8988T (cell line): Measurements from ENCODE around the gene MYL5.
"Not testable (repeated sequence)": the region's sequence is repeated elsewhere in the genome, so short reads cannot be mapped to it uniquely, and the experiment has no call there.

Experiments used
- DNase-seq: peaks from one replicate; pipeline ENCODE4 v3.0.0; 2011

Gene MYL5

GRCh38 chr4:687048-687970, 13.0 kb downstream of the MYL5 start:
- DNase-seq: peak; percentile 99

DNA sequence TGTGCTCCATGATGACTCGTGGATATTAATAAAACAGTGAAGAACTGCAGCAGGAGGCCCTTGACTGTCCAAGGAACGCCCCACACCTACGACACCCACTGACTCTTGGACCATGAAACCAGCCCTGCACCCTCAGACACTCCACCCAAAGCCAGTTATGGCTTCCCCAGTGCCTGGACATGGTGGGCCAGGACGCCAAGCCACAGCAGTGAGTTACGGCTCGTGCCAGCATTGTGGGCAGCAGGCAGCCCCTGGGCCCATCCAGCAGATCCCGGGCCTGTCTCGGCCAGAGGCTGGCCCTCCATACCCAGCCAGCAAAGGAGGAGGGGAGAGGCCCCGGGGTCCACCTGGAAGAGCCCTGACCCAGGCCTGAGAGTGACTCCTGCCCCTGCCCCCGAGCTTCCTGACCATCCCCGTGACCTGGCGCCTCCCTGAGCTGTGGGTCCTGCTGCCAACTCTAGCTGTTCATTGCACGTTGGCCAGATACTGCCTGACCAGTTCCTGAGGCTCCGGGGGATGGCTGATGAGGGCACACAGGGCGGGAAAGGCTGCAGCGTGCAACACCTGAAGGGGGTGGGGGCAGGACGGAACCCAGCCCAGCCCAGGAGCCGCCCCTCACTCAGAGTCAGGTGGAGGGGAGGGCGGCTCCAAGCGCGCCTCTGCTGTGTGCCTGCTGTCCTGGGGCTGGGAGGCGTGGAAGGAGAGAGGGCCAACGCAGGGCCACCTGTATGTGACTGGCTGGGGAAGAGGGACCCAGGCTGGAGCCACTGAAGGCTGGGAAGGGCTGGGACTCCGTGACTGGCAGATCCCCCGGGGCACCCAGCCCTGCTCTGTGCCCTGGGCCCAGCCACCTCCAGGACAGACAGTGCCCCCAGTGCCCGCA, 13.9 kb downstream of the MYL5 start:
- no peak for DNase-seq

DNA sequence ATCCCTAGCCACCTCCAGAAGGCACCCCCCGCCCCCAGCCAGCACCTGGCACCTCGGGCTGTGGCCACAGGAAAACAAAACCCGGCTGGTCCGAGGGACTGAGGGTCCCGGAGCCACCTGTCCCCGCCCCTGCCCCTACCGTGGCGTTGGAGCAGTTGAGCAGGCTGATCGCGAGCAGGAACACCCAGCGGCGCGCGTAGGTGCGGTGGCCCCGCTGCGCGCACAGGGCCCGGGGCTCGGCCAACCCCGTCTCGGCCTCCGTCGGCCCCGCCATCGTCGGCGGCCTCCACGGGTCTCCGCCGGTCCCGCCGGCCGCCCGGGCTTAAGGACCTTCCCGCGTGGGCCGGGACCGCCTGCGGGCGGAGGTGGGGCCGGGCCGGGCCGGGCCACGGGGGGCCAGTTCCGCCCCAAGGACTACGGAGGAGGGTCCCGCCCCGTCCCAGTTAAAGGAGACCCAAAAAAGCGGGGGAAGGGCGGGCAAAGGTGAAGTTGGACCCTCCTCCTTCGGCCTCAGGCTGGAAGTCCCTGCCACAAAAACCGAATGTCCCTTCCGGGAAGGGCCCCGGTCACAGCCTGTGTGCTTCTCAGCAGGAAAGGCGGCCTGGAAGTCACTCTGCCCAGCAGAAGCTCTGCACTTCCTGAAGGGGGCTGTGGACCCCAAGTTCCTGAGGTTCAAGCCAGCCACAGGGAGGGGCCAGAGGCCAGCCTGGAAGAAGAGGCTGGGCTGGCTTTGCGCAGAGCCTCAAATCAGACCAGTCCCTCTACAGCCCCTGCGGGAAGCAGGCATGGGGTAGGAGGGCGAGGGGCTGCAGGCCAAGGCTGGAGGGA, 14.7 kb downstream of the MYL5 start, which contains the start of gene SLC49A3:
TSS of gene SLC49A3 (minus strand) at position 298 of the 828 bp plus-strand sequence. CDS start at position 274, 24 bp downstream.
- DNase-seq: no peak

DNA sequence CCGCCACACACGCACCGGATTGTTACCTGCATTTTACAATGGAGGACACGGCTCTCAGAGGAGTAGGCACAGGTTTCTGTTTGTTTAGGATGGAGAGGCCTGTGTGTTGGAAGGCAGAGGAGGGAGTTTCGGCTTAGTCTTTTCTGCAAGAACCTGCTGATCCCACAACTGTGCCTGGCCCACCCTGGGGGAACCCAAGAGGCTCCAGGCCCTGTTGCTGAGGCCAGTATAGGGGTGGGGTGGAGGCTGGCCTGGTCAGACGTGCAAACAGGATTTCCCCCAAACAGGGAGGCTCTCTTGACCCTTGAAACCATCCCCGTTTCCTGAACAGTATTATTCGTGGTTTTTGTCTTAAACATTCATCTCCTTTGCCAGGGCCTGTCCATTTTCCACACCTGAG, 15.4 kb downstream of the MYL5 start:
- no peak for DNase-seq

GRCh38 chr4:692771-693554, 18.6 kb downstream of the MYL5 start:
- DNase-seq: no peak

GRCh38 chr4:694341-694940, 20.1 kb downstream of the MYL5 start:
- DNase-seq: not testable (repeated sequence)

DNA sequence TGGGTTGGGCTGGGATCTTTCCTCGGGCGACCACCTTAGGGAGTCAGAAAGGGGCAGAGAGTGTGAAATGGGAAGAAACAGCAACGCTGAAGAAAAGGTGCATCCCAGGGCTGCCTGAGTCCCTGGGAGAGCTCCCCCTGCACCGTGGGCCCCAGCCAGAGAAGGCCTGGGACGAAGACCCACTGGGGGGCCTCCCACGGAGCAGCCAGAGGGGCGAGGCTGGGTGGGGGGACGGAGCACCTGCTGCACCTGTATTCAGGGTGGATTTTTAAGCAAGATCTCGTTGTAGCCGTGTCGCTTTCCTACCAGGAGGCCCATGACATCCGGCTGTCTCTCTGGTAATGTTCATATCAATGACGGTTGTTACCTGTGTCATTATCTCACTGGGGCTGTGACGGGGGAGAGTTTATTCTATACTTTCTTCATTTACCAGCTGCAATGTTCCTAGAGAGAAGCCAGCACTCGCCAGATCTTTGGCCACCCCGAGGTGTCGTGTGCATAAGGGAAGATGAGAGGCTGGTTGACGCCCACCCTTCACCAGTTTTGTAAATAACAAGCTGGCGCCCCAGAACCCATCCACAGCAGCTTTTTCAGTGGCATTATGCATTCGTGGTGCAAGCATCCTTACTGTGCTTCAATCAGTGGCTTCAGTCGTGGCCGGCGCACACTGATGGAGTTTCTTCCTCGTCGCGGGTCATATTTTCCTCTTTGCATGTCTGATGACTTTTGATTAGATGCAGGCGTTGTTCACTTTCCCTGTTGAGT, 25.7 kb downstream of the MYL5 start:
- DNase-seq: no peak

- no peak for DNase-seq
These were observed 26.4 kb downstream of the MYL5 start for GRCh38 chr4:700587-701264.

GRCh38 chr4:702618-703048, 28.3 kb downstream of the MYL5 start:
- no peak for DNase-seq

DNA sequence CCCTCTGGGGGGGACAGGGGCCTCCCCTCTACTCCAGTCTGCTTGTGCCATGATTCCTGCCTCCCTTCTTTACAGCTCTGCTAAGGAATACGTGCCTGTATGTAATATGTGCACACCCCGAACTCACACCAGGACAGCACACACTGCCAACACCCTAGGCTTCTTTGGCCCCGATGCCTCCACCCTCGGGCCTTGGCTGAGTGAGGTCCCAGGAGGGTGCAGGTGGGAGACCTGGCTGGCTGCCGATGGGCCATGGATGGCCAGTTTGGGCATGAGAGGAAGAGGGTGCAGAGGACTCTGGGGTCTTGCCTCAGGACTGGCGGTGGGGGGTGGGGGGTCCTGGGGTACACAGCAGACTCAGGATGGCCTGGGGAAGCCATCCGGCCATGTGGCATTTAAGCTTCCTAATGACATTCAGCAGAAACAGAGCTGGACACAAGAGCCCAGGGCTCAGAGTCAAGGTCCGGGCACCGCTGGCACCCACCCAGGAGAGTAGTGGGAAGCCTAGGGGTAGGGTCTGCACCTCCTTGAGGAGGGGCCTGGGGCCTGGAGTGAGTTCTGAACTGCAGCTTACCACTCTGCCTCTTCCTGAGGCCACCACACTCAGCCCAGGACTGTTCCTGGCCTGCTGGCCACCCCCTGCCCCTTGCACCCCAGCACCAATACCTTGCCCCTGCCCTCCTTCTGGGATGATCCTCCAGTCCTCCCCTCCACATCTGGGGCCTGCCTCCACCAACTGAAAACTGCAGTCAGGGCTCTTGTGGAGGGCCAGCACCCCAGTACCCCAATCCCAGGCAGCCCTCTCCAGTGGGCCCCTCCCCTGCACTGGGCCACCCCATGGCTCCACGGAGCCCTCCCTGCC, 29.2 kb downstream of the MYL5 start:
- no peak for DNase-seq

DNA sequence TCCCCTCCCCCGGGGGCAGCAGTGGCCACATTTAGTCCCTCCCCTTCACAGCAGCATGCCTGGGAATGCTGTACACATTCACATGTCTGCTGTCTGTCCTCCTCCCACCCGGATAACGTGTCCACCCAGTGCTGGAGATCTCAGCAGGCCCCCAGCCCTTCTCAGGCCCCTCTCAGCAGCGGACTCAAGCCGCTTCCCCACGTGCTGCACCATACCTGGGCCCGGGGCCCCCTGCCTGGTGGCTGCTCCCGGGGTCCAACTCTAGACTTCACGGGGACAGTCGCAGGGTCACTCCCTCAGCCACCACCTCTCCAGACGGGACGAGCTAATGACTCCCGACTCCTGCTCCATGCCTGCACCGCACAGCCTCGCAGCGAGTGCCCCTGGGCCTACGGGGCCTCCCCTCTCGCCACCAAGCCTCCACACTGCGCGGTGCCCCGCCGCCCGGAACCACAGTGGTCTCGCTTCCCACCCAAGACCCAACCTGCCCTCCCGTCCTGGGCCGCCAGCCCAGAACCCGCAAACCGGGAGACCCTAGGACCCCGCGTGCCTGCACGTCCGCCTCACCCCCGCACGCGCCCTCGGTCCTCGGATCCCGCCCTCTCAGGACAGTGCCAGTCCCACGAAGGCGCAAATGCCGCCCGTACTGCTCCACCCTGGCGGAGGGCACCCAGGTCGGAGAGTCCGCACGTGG, 30.0 kb downstream of the MYL5 start:
- no peak for DNase-seq

- DNase-seq: no peak
These were observed 30.6 kb downstream of the MYL5 start for GRCh38 chr4:704971-705277.

DNA sequence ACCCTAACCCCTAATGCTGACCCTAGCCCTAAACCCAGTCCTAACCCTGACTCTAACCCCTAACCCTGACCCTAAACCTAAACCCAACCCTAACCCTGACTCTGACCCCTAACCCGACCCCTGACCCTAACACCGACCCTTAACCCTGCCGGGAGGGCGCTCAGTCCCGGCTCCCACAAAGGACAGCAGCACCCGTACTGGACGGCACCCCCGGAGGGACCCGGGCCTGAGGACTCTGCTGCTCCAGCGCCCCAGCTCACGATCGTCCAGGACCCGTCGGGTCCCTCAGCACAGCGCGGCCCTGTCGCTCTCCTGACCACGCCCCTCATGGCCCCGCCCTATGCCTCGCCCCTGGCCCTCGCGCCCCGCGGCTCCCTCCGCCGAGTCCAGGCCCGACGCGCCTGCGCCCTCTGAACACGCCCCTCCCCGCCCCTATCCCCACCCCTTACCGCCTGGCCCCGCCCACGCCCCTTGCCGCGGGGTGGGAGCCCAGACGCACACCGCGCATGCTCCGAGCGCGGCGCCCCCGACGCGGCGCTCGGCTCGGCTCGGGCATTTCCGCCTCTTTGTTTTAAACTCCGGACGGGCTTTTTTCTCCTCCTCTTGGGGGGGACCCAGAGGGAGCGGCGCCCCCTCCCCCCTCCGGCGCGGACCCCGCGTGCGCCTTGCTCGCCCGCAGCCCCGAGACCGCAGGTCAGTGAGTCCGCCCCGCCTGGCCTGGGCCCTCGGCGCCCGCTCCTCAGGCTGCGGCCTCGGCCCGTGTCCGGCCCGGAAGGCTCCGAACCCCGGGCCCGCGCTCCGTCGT, 31.1 kb downstream of the MYL5 start, which contains the start of gene PCGF3:
TSS of gene PCGF3 (plus strand) at position 555 of the 805 bp plus-strand sequence. CDS start 27,849 bp downstream, outside the sequence.
- peak; percentile 100 for DNase-seq

- DNase-seq: not testable (repeated sequence)
These were observed 31.8 kb downstream of the MYL5 start for GRCh38 chr4:706083-706633.

DNA sequence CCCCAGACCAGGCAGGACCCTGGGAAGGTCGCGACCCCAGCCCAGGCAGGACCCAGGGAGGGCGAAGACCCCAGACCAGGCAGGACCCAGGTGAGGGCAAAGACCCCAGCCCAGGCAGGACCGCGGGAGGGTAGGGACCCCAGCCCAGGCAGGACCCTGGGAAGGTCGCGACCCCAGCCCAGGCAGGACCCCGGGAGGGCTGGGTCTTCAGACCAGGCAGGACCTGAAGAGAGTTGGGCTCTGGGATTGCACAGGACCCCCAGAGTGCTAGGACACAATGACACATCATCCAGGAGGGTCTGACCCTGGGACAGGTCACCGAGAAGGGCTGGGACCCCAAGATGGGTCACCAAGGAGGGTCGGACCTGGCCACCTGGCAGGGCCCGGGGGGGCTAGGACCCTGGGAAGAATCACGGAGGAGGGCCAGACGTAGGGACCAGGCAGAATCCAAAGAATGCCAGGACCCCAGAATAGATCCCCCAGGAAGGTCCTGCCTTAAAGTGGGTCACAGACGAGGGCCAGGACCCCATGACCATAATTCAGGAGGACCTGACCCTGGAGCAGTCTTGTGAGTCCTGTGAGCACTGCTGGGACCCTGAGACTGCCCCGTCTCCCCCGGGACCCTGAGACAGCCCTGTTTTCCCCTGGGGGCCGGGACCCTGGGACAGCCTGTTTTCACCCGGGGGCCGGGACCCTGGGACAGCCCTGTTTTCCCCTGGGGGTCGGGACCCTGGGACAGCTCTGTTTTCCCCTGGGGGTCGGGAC, 32.7 kb downstream of the MYL5 start:
- DNase-seq: no peak

DNA sequence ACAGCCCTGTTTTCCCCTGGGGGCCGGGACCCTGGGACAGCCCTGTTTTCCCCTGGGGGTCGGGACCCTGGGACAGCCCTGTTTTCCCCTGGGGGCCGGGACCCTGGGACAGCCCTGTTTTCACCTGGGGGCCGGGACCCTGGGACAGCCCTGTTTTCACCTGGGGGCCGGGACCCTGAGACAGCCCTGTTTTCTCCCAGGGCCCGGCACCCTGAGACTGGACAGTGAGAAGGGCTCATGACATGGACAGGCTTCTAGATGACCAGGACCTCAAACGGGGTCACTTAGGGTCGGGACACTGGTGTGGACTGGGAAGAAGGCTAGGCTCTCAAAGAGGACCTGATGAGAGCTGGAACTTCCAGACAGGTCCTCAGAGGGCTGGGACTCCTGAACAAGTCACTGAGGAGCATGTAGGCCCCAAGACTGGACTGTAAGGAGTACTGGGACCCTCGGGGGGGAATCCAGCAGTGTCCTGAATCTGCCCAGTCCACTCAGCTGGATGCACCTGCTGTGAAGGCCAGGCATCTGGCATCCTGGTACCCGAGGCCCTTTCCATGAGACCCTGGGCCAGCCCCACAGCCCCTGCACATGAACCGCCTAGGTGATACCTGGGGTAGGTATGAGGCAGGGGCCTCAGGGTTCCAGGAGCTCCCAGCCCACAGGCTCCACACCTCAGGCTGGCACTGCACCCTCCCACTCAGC, 33.7 kb downstream of the MYL5 start:
- no peak for DNase-seq
